Peyer's patch (tissue), 4 donors: Measurements from ENCODE around the gene NOC4L. TPM values are rescaled to one million over a fixed set of nuclear protein-coding genes. Genes with fewer than 3 reads are reported as not detected.
A peak's percentile ranks its signal among the peaks of the same experiment; 100 is the strongest.
"Not testable (repeated sequence)": the region's sequence is repeated elsewhere in the genome, so short reads cannot be mapped to it uniquely, and the experiment has no call there.

Experiments used
- DNase-seq, 3 donors: peaks; one replicate each; pipeline ENCODE4 v3.0.0-alpha.2; 2017 to 2019
- H3K27ac ChIP-seq, 4 donors: fragments of 200-600 bp; sonication (generic); one replicate each; pipeline ENCODE4 v1.5.1; 2016 to 2019
- H3K27me3 ChIP-seq, 2 donors: fragments of 200-600 bp; sonication (generic); one replicate each; pipeline ENCODE4 v1.5.1; 2019
- H3K36me3 ChIP-seq, 3 donors: fragments of 200-600 bp; sonication (generic); one replicate each; pipeline ENCODE4 v1.5.1; 2016 to 2019
- H3K4me1 ChIP-seq, 4 donors: fragments of 200-600 bp; sonication (generic); one replicate each; pipeline ENCODE4 v1.5.1; 2016 to 2019
- H3K4me3 ChIP-seq, 4 donors: fragments of 200-600 bp; sonication (generic); 1 replicate in 3 of 4; 2 replicates in 1 of 4; pipeline ENCODE4 v1.5.1; 2016 to 2019; ENCODE audit warnings: mild to moderate bottlenecking in 1 of 4
- H3K9me3 ChIP-seq, 4 donors: fragments of 200-600 bp; sonication (generic); one replicate each; pipeline ENCODE4 v1.5.1; 2016 to 2019; ENCODE audit warnings: mild to moderate bottlenecking in 1 of 4
- POLR2A ChIP-seq, 2 donors: fragments of 450-650 bp; IDR thresholded peaks; one replicate each; pipeline ENCODE4 v1.5.1; 2017; ENCODE audit warnings: antibody characterized with exemption in 2 of 2, mild to moderate bottlenecking in 2 of 2, moderate library complexity in 2 of 2
- total RNA-seq, 4 donors: library from RNA; depleted of rRNA; stranded (reverse); fragments of >200 nt; gene quantifications; one replicate each; pipeline ENCODE4 v1.1.0, GENCODE V29; 2016
- TF ChIP-seq, protein P1 (sequence below), 6 experiments: fragments of 450-650 bp in 4 of 6; fragments of 200-600 bp in 2 of 6; sonication (generic) in 1 of 6; IDR thresholded peaks; one replicate each; pipeline ENCODE4 v1.5.1; 2017 to 2019; ENCODE audit warnings: antibody characterized with exemption in 6 of 6, mild to moderate bottlenecking in 3 of 6, moderate library complexity in 1 of 6

The NOC4L gene
- total RNA-seq, 4 donors from 2014 or later, result 8.9 to 47.0 (median 12.2) TPM

DNA sequence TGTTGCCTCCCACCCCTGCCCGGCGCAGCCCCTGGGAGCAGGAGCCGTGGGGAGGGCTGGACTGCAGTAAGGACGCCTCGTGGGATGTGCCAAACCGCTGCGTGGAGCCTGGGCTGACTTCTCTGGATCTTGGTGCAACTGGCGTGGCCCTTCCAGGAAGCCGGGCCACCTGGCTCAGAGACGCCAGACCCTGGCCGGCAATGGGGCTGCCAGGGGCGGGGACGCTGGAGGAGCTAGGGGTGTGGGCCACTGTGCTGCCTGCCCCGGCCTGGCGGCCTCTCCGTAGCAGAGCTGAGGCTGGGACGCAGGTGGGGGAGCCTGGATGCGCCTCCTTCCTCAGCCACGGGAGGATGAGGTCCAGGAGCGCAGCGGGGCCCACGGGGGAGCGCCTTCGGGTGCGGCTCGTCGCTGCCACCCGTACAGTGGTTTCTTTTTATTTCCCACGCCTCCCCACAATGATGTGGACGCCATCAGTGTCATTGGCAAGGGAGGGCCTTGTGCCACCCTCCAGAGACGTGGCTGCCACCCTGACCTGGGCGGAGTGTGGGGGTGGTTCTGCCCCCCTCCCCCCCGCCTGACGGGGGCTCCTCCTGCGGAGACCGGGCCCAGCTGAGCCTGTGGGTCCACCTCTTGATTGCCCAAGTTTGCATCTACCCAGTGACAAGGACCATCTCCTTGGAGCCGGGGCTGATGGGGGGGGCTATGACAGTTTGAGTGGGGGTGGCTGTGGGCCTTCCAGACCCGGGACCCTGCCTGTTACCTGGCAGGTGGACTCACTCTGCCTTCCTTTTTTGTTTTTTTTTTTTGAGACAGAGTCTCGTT is 11.4 kb upstream of the NOC4L start:
- Histone ChIP-seq H3K27ac (no peak overlapping the region), H3K27me3 (no peaks in the 10 kb centered on the region)
- TF ChIP-seq, protein P1, sequence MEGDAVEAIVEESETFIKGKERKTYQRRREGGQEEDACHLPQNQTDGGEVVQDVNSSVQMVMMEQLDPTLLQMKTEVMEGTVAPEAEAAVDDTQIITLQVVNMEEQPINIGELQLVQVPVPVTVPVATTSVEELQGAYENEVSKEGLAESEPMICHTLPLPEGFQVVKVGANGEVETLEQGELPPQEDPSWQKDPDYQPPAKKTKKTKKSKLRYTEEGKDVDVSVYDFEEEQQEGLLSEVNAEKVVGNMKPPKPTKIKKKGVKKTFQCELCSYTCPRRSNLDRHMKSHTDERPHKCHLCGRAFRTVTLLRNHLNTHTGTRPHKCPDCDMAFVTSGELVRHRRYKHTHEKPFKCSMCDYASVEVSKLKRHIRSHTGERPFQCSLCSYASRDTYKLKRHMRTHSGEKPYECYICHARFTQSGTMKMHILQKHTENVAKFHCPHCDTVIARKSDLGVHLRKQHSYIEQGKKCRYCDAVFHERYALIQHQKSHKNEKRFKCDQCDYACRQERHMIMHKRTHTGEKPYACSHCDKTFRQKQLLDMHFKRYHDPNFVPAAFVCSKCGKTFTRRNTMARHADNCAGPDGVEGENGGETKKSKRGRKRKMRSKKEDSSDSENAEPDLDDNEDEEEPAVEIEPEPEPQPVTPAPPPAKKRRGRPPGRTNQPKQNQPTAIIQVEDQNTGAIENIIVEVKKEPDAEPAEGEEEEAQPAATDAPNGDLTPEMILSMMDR (IDR thresholded peaks at IDR 0.05), result no peak
- no peak for TF ChIP-seq POLR2A (IDR thresholded peaks at IDR 0.05)

GRCh38 chr12:132133952-132134652 is 10.2 kb upstream of the NOC4L start:
- Histone ChIP-seq H3K27me3 (no peaks in the 10 kb centered on the region), H3K4me3 (no peak overlapping the region), H3K9me3 (no peaks in the 10 kb centered on the region), H3K27ac (no peak overlapping the region), H3K36me3 (peaks cover 0 to 11% (median 0%) of the 10 kb centered on the region in 3 donors), H3K4me1 (no peaks in the 10 kb centered on the region)
- DNase-seq, result no peak
- no peak for TF ChIP-seq POLR2A (IDR thresholded peaks at IDR 0.05)
- TF ChIP-seq, protein P1 (IDR thresholded peaks at IDR 0.05), result no peak

More for the DNA sequence above, 11.4 kb upstream of the NOC4L start:
- DNase-seq, result no peak
- H3K36me3 ChIP-seq, result peaks cover 0 to 2% (median 0%) of the 10 kb centered on the region in 3 donors
- H3K9me3 ChIP-seq, result no peaks in the 10 kb centered on the region
- no peaks in the 10 kb centered on the region for H3K4me1 ChIP-seq
- H3K4me3 ChIP-seq, result no peak overlapping the region

- H3K27ac ChIP-seq, H3K9me3 ChIP-seq, H3K4me3 ChIP-seq, DNase-seq, H3K4me1 ChIP-seq, H3K27me3 ChIP-seq: not testable (repeated sequence)
- H3K36me3 ChIP-seq, result peaks cover 0 to 17% (median 0%) of the 10 kb centered on the region in 3 donors
Measured at GRCh38 chr12:132134653-132135183, 9.5 kb upstream of the NOC4L start.

DNA sequence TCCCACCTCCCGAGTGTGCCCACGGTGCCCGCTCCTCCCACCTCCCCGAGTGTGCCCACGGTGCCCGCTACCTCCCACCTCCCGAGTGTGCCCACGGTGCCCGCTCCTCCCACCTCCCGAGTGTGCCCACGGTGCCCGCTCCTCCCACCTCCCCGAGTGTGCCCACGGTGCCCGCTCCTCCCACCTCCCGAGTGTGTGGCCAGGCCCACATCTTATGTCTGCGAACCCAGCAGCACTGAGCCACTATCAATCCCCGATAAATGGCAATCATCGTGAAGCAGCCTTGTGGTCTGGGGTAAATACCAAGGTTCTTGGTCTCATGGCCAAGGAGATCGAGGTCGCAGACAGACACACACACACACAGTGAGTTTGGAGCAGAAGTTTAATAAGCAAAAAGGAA is 8.0 kb upstream of the NOC4L start:
- peak in 1 of 3 donors; percentile 25 for DNase-seq
- not testable (repeated sequence) for H3K9me3 ChIP-seq, H3K4me1 ChIP-seq, H3K27me3 ChIP-seq, H3K27ac ChIP-seq, H3K4me3 ChIP-seq
- H3K36me3 ChIP-seq, result peaks cover 0 to 32% (median 0%) of the 10 kb centered on the region in 3 donors

DNA sequence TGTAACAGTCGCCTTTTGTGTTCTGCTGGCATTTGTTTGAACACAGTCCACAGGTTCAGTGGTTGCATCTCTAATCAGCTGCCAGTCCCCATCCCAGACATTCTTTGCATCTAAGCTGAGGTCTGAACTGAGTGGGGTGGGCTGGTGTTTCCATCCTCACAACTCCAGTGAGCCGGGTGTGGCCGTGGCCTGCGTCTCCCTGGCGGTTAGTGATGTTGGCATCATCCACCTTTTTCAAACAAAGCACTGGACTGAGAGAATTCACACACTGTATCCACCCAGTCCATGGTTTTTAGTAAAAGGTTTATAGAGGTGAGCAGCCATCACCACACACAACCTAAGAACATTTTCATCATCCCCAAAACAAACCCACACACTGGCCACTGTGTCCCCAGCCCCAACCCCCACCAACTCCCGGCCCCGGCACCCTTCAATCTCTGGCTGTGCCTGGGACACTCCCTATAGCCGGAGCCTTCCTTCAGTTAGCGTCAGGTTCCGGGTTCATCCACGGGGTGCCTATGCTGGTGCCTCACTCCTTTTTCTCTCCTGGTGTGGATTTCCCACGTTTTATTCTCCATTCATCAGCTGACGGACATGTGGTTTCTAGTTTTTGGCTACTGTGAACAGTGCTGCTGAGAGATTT is 6.7 kb upstream of the NOC4L start:
- no peak overlapping the region for H3K4me3 ChIP-seq
- no peaks in the 10 kb centered on the region for H3K27me3 ChIP-seq
- no peaks in the 10 kb centered on the region for H3K9me3 ChIP-seq
- peaks cover 0 to 3% (median under 1%) of the 10 kb centered on the region in 4 donors for H3K4me1 ChIP-seq
- TF ChIP-seq POLR2A (IDR thresholded peaks at IDR 0.05), result no peak
- TF ChIP-seq, protein P1 (IDR thresholded peaks at IDR 0.05), result no peak
- H3K36me3 ChIP-seq, result peaks cover 0 to 40% (median 0%) of the 10 kb centered on the region in 3 donors
- DNase-seq, result peak in 1 of 3 donors; percentile 15
- H3K27ac ChIP-seq, result no peak overlapping the region

DNA sequence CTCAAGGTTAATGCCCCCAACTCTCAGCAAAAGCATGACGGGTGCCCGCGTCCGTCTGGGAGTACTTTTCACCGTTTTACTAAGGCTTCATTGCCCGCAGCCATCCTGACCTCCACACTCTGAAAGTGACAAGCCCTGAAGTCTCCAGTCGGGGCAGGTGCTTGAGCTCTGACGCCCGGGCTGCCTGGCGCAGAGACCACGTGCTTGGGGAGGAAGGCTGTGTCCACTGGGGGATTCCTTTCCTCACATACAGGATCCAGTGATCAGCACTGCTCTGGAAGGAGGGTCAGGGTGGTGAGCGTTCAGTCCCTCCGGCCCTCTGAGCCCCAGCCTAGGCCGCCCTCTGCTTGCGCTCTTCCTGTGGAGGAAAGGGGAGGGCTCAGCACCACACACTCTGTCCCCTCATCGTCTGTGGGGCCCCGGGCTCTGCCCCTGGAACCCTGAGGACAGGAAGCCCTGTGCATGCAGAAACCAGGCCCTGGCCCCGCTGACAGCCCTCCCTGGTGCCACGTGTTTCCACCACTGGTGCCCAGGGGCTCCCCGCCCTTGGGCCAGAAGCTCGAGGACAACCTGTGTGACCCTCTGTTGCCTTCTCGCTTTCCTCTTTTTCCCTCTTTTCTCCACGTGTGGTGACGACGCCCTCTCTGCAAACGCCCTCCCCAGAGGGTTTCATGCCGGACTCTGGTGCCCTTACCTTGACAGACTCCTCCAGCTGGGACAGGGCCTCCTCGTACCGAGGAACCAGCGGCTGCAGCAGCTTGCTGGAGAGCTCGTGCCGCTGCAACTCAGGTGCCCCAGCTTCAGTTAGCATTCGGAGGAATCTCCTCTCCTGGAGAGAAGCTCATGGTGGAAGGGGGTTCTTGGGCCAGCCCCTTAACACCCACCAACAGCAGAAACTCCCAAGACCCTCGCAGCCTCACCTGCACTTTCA is 5.1 kb upstream of the NOC4L start:
- DNase-seq, result peak in 1 of 3 donors; percentile 18
- H3K27me3 ChIP-seq, result no peaks in the 10 kb centered on the region

More for the DNA sequence above, 5.1 kb upstream of the NOC4L start:
- no peak overlapping the region for H3K27ac ChIP-seq
- peaks cover 0 to 12% (median 8%) of the 10 kb centered on the region in 4 donors for H3K4me1 ChIP-seq
- H3K36me3 ChIP-seq, result peaks cover 0 to 40% (median 0%) of the 10 kb centered on the region in 3 donors
- H3K4me3 ChIP-seq, result no peak overlapping the region
- TF ChIP-seq, protein P1 (IDR thresholded peaks at IDR 0.05), result no peak
- no peak for TF ChIP-seq POLR2A (IDR thresholded peaks at IDR 0.05)
- H3K9me3 ChIP-seq, result no peaks in the 10 kb centered on the region
